NCI-H2227 (cell line): ENCODE data around the gene CNTROB.
A peak's percentile ranks its signal among the peaks of the same experiment; 100 is the strongest.

ENCODE experiments used
- DNase-seq: peaks from one replicate; lab custom pipeline; 2025; ENCODE audit not compliant: unreplicated experiment; lab: John Stamatoyannopoulos, UW

The CNTROB gene

GRCh38 chr17:7931709-7932482 lies at the start of gene CNTROB, which contains the start of gene TRAPPC1:
Gene CNTROB (plus strand): TSS chr17:7932206. CDS start chr17:7933080, 874 bp downstream.
Gene TRAPPC1 (minus strand): TSS chr17:7931946. CDS start chr17:7931829, 117 bp downstream.
- peak; percentile 97 for DNase-seq

DNA sequence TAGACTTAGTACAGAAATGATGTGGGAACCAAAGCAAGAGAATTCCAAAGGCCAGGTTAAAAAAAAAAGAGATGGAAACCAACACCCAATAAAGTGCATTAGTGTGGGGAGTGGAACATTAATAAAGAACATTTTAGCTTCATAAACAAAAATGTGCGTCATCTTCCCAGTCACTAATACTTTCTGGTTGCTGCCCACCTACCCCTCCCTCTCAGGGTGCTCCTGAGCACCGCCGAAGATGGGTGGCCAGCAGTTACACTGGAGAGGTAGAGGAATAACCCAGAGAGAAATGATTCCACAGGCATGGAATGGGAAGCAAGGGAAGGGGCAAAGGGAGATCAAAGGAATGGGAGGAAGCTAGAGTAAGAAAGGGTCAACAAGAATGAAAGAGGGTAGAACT lies 49.4 kb upstream of the CNTROB start:
- DNase-seq: no peak

- peak; percentile 58 for DNase-seq
Measured at GRCh38 chr17:7883781-7884386, 48.1 kb upstream of the CNTROB start.

DNA sequence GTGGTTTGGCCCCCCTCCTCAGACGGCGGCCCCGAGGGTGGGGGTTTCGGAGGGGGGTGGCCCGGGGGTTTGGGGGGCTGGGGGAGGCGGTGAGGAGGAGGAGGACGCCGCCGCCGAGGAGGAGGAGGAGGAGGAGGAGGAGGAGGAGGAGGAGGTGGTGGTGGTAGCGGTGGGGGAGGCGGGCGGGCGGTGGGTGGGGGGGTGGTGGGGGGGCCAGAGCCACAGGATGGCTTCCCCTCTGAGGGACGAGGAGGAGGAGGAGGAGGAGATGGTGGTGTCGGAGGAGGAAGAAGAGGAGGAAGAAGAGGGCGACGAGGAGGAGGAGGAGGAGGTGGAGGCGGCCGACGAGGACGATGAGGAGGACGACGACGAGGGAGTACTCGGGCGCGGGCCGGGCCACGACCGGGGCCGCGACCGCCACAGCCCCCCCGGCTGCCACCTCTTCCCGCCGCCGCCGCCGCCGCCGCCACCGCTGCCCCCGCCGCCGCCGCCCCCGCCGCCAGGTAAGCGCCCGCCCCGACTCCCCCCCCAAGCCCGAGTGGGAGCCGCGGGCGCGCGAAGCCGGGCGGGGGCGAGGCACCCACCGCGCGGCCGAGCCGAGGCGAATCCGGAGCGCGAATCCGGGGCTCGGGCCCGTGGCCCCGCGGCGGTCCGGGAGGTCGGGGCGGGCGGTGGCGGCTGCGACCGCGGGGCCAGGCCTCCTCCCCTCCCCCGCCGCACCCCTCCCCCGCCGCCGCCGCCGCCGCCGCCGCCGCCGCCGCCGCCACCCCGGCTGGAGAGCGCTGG lies 47.2 kb upstream of the CNTROB start:
- no peak for DNase-seq

- peak; percentile 55 for DNase-seq
Measured at GRCh38 chr17:7885367-7886226, 46.4 kb upstream of the CNTROB start.

GRCh38 chr17:7886227-7887037 lies 45.6 kb upstream of the CNTROB start:
- DNase-seq: peak; percentile 53

DNA sequence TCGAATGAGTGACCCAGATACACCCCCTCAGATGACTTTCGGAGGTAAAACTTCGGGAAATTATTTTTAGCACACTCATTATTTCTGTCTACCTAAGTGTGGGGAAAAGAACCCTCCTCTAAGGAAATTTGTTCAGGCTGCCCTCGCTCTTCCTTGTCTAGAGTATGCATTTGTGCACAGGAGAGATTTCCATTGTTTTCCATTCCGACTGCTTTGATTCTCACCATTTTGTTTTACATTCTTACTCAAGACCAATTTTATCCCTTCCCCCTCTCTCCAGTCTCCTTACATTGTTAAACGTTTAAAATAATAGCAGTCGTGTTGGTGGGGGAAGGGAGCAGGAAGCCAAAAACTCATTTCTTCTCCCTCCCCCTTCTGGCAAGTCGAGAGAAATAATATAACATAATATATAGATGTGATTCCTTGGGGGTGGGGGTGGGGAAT lies 44.9 kb upstream of the CNTROB start:
- DNase-seq: no peak

GRCh38 chr17:7887482-7888183 lies 44.4 kb upstream of the CNTROB start:
- DNase-seq: peak; percentile 92

- peak; percentile 27 for DNase-seq
Measured at GRCh38 chr17:7888184-7888920, 43.7 kb upstream of the CNTROB start, which contains the start of gene CHD3. Gene CHD3 (plus strand): TSS chr17:7888789. CDS start chr17:7889001, 212 bp downstream.

DNA sequence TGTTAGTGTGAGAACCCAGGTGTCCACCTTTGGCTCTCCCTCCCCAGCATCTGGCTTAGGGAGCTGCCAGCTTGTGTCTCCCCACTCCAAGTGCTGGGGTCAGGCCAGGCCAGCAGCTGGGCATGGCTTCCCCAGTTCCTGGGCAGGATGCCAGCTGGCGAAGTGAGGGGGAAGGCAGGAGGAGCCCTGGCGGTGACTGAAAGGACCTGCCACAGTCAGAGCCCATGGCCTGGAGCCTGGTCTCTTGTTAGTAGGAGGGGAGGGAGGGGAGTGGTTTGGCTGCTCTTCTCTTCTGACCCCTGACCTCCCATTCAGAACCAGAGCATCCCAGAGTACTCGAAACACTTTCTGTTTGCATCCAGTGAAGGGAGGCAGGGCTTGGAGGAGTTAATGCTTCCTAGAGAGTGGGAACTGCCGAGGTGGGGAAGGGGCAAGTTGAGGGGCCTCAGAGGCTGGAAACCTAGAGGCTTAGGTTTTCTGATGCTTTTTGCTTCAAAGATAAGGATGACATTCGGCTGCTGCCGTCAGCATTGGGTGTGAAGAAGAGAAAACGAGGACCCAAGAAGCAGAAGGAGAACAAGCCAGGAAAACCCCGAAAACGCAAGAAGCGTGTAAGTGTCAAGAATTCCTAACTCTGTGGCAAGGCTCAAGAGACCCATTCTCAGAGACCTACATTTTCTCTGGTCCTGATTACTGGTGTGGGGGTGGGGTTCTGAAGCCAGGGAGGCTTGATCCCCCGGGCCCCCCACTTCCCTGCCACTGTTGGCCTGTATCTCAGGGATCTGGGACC lies 42.6 kb upstream of the CNTROB start:
- peak; percentile 92 for DNase-seq

DNA sequence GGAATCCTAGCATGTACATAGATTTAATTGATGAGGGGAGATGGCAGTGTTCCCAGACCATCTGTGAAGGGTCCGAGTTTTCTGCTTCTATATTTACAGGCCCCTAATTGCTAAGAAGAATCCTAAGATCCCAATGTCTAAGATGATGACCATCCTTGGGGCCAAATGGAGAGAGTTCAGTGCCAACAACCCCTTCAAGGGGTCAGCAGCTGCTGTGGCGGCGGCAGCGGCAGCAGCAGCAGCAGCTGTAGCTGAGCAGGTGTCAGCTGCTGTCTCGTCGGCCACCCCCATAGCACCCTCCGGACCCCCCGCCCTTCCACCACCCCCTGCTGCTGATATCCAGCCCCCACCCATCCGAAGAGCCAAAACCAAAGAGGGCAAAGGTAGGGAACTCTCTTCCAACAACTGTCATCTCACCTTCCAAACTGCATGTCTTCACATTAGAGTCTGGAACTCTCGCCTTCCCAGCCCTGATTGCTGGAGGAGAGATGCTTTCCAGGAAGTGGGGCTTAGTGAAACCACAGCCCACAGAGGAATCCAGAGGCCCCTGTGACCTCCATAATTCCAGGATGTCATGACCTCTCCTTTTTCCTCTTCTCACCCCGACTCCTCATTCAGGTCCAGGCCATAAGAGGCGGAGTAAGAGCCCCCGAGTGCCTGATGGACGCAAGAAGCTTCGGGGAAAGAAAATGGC lies 38.7 kb upstream of the CNTROB start:
- no peak for DNase-seq

DNA sequence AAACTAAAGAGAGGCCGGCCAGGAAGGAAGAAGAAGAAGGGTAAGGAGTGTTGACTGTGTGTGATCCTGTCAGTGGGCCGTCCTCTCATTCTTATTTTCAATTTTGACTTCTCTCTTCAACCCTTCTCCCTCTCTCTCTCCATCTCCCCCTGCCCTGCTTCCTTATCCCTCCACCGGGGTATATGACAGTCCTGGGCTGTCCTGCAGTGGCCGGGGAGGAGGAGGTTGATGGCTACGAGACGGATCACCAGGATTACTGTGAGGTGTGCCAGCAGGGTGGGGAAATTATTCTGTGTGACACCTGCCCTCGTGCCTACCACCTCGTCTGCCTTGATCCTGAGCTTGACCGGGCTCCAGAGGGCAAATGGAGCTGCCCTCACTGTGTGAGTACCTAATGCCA lies 37.8 kb upstream of the CNTROB start:
- no peak for DNase-seq

GRCh38 chr17:7894866-7895265 lies 37.1 kb upstream of the CNTROB start:
- no peak for DNase-seq

- DNase-seq: no peak
Measured at GRCh38 chr17:7897090-7897489, 34.9 kb upstream of the CNTROB start.

- peak; percentile 56 for DNase-seq
Measured at GRCh38 chr17:7897773-7898172, 34.2 kb upstream of the CNTROB start.

GRCh38 chr17:7903154-7904103 lies 28.6 kb upstream of the CNTROB start:
- peak; percentile 49 for DNase-seq
